Measurements from ENCODE around the gene BMP6.

DNA sequence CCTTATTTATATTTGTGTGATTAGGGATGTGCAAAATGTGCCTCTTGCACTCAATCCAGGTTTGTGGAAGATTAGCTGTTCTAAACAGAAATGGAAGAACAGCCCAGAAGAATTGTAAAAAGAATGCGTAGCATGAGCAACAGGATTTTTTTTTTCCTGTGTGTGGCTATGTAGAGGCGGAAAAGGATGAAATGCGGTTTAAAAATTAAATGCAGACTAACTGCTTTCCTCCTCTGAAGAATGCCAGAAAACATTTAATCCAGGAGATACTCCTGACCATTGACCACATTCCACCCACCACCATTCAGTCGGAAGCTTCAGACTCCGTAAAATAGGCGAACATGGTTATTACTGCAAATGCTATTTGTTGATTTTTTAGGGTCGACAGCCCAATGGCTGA, 83.4 kb downstream of the BMP6 start:
- TF ChIP-seq CTCF (IDR thresholded peaks at IDR 0.05; ENCODE audit: low read length) (no peak), EZH2 (optimal IDR thresholded peaks at IDR 0.05; ENCODE audit: low read depth, low read length) (no peak), EZH2phosphoT487 (IDR thresholded peaks at IDR 0.05; ENCODE audit: low read length) (no peak)

All from MM.1S (cell line).